ENCODE results near the gene RASSF4.

Gene RASSF4

DNA sequence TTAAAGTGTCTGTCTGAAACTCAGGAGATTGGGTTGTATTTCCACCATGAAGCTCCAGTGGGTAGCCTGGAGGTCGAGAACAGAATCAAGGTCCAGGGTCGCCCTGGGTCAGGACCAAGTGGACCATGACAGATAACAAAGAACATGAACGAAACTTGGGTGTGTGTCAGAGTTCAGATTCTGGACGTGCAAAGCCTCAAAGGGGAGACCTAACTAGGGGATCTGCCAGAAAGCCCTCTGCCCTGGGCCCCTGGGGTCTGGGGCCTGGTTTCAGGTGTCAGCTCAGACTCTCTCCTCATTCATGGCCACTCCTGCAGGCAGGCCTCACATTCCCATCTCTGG lies 1.6 kb downstream of the RASSF4 start:
- no peak overlapping the region for H3K27ac ChIP-seq
- no peak for DNase-seq (ENCODE audit: low read depth, low spot score)

DNA sequence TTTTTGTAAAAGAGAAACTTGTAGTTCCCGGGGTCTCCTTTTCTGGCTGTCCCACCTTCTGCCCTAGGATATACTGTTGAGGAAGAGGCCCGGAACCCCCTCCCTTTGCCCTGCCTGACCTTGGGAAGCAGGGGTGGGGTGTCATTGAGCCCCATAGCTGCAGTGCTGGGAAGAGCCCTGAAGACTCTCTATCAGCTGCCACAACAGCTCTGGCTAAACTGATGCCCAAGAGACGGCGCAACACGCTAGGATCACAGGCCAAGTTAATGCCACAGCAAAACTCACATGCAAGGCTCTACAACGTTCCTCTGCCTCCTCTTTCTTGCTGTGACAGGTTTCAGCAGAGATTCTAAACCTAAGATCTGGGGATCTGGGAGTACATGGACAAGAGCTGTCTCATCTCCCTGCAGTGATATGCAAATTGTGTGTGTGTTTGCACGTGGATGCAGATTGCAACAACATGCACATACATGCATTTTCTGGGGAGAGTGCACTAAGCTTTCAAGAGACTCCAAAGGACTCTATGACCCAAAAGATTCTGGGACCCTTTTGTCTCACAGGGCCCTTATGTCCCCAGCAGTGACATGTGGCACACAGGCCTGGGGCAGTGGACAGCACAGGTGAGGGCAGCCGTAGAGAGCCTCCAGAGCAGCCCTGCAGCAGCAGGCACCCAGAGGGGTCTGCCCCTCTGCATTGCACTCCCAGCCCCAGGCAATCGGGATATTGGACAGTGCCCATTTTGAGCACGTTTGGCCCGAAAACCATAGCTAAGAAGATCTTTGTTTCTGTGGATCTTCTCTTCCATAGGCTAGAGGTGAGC lies 2.5 kb downstream of the RASSF4 start:
- no peak overlapping the region for H3K27ac ChIP-seq
- no peak for DNase-seq (ENCODE audit: low read depth, low spot score)

DNA sequence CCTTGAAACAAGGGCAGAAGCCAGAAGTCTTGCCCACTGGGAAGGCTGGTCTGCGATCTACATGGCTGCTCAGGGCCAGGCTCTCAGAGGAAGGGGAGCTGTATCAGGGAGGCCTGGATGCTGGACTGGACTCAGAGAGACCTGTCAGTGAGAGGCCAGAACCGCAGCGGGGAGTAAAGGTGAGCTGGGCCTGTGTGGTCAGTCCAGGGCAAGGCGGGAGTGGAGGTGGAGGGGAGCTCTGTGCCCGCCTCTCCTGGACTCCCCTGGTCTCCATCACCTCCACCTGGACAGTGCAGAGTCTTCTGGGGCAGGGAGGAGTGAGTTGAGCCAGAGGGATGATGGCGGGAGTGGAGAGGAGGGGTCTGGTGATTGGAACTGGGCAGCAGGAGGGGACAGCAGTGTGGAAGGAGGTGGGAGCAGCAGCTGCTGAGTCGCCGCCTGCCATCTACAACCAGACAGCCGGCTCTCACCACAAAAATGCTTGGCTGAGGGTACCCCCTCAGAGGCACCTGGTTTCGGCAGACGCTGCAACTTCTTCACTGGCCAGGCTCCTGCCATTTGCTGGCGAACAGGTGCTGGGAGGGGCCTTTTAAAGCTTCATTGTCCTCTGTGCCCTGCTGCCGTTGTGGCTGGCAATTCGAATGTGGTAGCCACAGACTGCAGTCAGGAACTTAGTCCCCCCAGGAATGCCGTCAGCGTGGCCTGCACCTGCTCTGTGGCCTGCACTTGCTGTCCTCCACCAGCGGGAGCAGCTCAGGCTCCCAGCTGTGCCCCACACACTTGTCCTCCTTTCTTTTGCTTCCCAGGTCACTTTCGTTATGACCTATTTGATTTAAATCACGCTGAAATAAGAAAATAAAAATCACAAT lies 3.5 kb downstream of the RASSF4 start:
- DNase-seq (ENCODE audit: low read depth, low spot score), result no peak
- H3K27ac ChIP-seq, result no peak overlapping the region

DNA sequence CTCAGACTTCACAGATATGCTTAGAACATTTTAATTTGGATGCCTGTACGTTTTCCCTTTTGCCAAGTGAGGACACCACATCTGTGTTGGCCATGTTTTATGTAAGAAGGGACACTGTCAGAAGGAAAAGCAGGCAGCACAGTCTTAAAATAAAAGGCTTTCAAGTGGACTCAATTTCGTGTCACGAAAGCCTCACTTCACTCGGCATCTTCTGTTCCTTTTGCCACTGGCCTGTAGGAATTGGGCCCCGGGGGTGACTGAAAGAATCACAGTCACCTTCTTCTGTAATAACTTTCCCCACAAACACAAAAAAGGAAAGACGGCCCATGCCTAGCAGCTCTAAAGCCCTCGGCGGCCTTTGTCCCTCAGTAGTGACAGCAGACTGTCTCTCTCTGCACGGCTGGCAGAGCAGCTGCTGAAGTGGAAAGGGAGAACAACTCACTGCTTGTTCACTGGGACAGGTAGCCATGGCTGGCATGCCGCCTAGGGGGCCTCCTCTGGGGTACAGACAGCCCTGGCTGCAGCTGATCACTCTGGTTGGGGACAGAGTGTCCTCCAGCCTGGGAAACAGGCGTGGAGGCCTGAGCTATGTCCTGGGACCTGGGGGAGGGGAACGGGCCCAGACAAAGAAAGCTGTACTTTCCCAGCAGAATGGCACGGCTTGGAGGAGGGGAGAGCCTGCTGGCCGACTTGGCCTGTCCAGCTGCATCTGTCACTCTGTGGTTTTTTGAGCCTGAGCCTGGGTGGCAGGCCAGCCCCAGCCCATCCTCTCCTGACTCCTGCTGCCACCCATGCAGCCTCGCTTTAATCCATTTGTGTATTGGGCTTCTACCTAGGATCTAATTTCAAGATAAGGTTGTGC lies 4.4 kb downstream of the RASSF4 start:
- DNase-seq (ENCODE audit: low read depth, low spot score), result no peak
- H3K27ac ChIP-seq, result no peak overlapping the region

DNA sequence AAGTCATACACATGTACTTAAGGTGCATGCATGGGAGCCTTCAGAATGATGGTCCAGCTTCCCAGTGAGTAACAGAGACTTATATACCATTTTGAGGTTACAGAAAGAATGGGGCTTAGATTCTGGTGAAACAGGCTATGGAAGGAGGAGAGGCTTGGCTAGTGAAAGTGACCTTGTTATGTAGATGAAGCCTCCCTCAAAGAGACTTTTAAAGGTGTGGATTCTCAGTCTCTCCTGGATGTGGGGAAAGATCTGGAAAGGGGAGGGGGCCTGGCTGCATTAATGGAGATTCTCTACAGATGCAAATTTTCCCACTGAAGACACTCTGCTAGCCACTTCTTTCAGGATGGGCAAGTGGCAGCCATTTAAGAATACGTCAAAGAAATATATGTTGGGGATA lies 5.5 kb downstream of the RASSF4 start:
- no peak overlapping the region for H3K27ac ChIP-seq
- no peak for DNase-seq (ENCODE audit: low read depth, low spot score)

DNA sequence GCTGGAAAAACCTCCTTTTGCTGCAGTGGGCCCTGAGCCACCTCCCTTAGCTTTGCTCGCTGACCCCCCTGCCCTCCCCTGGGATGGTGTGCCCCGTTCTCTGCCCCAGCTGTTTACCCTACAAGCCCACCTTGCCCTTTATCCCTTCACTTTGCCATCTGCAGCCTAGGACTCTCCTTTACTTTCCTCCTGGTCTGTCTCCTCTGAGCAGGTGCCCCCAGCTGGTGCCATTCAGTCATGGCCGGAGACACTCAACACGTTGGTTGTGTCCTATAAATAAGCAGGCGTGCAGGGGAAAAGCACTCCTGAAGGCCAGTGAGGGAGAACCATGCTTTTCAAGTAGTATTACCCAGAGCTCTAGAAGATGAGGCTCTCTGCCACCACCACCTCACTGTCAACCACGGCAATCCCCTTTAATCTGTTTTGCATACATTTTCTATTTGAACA lies 6.1 kb downstream of the RASSF4 start:
- no peak overlapping the region for H3K27ac ChIP-seq
- no peak for DNase-seq (ENCODE audit: low read depth, low spot score)

DNA sequence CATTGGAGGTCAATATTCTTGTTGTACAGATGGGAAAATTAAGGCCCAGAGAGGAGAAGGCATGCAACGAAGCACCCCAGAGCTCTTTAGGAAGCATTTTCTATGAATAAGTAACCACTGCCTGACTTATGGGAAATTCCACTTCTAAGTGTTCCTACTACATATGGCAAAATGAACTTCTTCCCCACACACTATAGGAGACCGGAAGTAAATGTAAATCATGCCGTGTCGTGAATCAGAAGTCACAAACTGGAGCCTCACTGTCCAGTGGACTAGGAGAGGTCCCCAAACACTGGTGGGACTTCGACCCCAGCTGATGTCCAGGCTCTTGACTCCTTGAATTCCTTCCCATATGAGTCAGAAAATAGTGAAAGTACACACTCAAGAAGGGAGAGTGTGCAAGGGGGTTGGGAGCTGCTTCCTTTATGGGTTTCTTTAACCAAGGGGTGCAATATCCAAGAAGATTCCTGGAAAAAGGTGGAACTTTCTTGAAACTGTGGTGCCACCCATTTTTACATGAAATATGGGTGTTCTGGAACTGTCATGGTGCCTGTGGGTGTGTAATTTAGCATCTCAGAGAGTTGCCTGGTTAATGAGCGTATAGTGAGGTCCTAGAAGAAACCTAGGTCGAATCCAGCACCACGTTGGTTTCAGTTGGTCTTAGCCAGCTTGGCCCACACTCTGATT lies 6.7 kb downstream of the RASSF4 start:
- no peak for DNase-seq (ENCODE audit: low read depth, low spot score)
- no peak overlapping the region for H3K27ac ChIP-seq

DNA sequence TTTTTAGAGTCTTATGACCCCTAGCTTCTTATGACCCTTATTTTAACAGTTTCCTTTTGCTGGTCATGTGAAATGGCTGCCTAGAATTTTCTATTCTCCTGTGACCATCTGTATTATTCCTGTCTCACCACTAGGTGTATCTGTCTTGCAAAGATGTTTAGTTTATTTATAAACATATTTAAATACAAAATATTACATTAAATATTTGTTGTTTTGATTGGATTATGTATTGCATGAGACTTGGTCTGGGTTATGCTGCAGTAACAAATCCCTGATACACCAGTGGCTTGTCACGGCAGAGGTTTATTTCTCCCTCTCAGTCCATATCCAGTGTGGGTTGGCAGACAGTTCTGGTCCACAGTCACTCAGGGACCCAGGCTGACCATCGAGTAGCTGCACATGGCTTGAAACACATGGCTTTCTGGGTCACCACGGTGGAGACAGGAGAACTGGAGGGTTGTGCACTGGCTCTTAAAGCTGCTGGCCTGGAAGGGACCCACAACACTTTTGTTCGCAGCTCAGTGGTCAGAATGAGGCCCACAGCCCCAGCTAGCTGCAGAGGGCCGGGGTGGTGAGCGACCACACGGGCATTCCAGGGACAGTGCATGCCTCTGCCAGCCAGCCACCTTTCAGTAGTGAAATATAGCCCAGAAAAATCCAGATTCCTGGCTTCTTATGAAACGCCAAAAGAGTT lies 7.4 kb downstream of the RASSF4 start:
- H3K27ac ChIP-seq, result no peak overlapping the region
- no peak for DNase-seq (ENCODE audit: low read depth, low spot score)

DNA sequence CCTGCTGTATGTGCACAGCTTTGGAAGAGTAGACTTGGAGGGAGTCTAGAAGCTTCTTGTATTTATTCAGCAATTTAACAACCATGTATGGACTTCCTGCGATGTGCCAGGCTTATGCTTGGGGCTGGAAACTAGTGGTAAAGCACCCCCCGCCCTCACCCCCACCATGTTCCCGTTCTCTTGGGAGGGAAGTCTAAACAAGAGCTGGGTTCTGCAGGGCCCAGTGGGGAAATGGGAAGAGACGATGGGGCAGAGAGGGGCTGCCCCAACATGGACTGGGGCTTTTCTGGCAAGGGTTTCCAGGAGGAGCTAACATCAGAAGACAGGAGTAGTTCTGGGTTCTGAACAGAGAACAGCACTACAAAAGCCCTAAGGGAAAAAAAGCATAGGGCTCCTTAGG lies 8.0 kb downstream of the RASSF4 start:
- DNase-seq (ENCODE audit: low read depth, low spot score), result no peak
- no peak overlapping the region for H3K27ac ChIP-seq

DNA sequence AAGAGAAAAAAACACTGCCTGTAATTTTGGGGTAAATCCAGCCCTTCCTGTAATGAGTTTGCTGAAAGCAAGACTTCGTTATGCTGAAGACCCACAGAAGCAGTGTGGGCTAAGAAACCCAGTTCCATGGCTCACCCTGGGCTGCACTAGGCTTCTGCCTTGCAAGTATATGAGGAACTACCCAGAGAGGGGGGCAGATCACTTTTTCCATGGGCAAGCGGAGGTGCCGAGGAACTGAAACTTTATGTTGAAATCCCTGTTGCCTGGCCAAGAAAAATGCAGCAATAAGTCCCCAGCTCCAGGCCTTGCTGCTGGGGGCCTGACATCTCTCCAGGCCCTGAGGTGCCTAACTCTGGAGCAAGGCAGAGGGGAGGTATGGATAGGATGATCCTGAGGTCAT lies 8.5 kb downstream of the RASSF4 start:
- H3K27ac ChIP-seq, result no peak overlapping the region
- DNase-seq (ENCODE audit: low read depth, low spot score), result no peak

DNA sequence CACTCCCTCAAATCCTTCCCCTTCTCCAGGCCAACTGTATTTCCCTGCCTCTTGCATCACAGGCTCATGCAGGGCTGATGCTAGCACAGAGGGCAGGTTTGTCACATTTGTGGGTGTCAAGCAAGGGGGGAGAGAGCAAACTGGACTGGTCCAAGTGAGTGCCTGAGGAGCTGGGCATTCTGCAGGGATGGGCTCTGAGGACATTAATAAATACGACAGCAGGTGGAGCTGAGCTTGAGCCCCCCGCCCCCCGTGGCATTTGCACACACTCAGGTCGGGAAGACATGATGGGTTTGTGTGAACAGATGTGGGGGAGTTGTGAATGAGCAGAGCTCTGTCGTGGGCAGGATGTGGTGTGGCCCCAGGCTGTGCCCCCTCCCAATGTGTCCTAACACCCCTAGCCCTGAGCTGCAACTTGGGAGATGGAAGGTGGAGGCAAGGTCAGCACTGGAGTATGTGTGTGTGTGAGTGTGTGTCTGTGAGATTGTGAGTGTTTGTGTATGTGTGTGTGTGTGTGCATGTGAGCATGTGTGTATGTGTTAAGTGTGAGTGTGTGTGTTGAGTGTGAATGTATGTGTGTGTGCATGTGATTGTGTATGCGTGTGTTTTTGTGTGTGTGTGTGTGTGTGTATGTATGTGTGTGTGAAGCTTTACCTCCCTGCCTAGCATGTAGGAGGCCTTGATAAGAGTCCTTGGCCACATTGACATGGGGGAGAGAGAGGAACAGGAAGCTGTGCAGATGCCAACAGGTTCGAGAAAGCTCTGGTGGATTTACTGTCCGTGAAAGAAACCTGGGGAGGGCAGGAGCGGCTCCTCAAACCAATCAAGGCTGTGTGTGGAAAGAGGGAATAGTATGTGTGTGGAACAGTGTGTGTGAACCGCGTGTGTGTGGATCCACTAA lies 9.1 kb downstream of the RASSF4 start:
- no peak overlapping the region for H3K27ac ChIP-seq
- DNase-seq (ENCODE audit: low read depth, low spot score), result no peak

DNA sequence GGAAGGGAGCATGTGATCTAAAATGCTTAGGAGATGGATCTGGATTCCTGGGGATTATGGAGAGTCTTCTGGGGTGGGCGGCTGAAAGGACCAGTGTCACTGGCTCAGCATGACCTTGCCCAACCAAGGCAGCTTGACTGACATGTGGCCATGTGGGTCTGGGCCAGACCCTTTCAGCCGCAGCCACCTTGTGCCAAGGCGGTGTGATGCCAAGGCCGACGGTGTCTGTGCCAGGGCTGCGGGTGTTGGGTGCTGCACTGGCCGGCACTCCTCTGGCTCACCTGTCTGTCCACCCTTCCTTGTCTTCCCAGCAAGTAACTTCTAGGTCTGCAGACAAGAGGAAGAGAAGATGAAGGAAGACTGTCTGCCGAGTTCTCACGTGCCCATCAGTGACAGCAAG lies 10.3 kb downstream of the RASSF4 start:
- DNase-seq (ENCODE audit: low read depth, low spot score), result no peak
- H3K27ac ChIP-seq, result no peak overlapping the region

DNA sequence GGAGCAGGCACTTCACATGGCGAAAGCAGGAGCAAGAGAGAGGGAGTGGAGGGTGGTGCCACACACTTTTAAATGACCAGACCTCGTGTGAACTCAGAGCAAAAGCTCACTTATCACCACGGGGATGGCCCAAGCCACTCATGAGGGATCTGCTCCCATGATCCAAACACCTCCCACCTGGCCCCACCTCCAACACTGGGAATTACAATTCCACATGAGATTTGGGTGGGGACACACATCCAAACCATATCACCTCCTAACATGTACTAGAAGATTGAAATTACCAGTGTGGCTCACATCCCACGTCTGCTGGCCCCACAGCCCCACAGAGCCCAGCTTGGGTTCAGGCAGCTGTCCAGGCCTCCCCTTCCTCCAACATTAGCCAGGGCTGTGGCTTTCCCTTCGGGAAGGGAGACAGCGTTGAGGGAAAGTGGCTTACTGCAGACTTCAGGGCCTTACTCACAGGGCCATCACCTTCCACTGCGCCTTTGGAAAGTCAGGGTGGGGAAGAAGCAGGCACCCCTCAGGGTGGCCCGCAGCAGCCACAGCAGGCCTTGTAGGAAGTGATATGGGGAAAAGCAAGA lies 11.3 kb downstream of the RASSF4 start:
- no peak for DNase-seq (ENCODE audit: low read depth, low spot score)
- no peak overlapping the region for H3K27ac ChIP-seq

DNA sequence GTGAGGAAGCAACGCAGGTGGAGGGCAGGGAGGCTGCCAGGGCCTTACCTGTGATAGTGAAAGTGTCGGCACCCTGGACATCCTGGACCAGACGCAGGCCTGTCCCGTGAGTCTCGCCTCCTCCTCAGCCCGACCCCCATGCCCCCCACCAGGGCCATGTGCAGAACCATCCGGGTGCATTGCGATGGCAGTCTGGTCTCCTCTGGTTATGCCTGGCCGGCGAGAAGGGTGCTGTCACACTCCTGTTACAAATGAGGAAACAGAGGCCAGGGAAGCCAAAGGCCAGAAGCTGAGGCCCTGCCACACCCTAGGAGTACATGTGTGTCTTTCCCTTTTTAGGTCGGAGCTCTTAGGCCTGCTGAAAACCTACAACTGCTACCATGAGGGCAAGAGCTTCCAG lies 11.8 kb downstream of the RASSF4 start:
- no peak for DNase-seq (ENCODE audit: low read depth, low spot score)

DNA sequence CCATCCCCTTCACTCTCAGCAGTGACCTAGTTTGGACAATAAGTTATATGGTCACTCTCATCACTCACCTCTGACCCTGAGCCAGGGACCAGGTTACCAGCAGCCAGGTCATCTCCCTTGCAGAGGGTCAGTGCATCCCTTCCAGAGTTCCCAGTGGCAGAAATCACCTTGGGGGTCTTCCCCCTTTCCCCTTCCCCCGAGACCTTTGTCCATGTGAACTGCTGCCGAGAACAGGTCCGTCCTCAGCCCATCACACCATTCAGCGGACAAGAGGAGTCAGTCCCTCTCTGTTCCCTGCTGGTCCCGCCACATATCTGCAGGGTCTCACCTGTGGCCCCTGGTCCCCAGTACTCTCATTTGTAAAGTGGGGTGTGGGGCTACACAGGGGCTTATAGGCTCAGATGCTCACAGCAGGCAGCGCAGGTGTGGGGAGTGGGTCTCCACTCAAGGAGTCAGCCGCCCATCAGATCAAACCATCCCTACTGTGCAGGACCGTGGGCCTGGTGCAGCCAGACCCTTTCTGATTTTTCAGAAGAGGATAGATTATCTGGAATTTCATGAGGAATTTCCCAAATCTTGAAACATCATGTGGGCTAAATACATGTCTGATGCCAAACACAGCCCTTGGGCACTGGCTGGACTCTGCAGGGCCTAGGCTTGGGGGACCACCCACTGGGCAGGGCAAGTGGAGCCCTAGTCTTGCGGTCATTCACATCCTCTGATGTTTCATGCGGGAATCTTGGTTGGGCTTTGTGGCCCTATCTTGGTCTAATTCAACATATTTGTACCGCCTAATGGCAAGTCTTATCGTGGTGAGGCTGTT lies 12.5 kb downstream of the RASSF4 start:
- DNase-seq (ENCODE audit: low read depth, low spot score), result no peak
- H3K27ac ChIP-seq, result no peak overlapping the region

More for the DNA sequence above, 11.8 kb downstream of the RASSF4 start:
- H3K27ac ChIP-seq, result no peak overlapping the region

DNA sequence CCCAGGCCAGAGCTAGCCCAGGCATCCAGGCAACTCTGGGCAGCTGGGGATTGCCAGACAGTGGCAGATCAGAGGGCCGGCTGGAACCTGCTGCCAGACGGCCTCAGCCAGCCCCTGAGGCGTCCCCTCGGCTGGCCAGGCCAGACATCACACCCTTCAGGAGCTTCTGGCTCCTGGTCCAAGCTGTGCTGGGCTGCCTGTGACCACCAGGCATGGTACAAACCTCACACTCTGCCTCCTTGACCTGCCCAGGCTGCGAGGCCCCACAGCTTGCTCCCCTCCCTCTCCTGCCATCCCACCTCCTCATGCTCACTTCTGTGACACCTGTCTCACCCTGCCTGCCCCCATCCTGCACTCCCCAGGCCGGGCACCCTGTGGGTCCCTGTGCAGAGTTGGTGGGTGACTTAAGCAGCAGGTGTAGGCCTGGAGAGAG lies 13.3 kb downstream of the RASSF4 start:
- no peak for DNase-seq (ENCODE audit: low read depth, low spot score)
- no peak overlapping the region for H3K27ac ChIP-seq

All from epithelial cell of prostate (primary cell).